Activated T-cell treated with anti-CD3 and anti-CD28 coated beads, Interleukin-2, amount 50 U/mL, for 24 hours (primary cell): ENCODE data around the gene RBKS.

ENCODE experiments used
- DNase-seq: peaks from one replicate; pipeline ENCODE4 v3.0.0-alpha.2; 2020
- H3K27ac Mint-ChIP-seq: 2 replicates; pipeline ENCODE4 v1.8.0; 2020; ENCODE audit warnings: mild to moderate bottlenecking, mixed read lengths
- H3K27me3 Mint-ChIP-seq: 2 replicates; pipeline ENCODE4 v1.8.0; 2020; ENCODE audit warnings: mixed read lengths
- H3K36me3 Mint-ChIP-seq: 2 replicates; pipeline ENCODE4 v1.8.0; 2020; ENCODE audit warnings: low read depth, mixed read lengths
- H3K4me1 Mint-ChIP-seq: 2 replicates; pipeline ENCODE4 v1.8.0; 2020; ENCODE audit warnings: low read depth, mixed read lengths
- H3K4me3 Mint-ChIP-seq: 2 replicates; pipeline ENCODE4 v1.8.0; 2020; ENCODE audit warnings: mild to moderate bottlenecking, moderate library complexity, mixed read lengths
- H3K9me3 Mint-ChIP-seq: 2 replicates; pipeline ENCODE4 v1.8.0; 2020; ENCODE audit warnings: mixed read lengths

The RBKS gene

GRCh38 chr2:27843992-27844391, 46.2 kb downstream of the RBKS start:
- no peaks in the 10 kb centered on the region for H3K9me3 Mint-ChIP-seq
- no peak overlapping the region for H3K4me3 Mint-ChIP-seq
- H3K27me3 Mint-ChIP-seq, result no peaks in the 10 kb centered on the region
- H3K27ac Mint-ChIP-seq, result no peak overlapping the region
- H3K4me1 Mint-ChIP-seq, result no peaks in the 10 kb centered on the region
- no peaks in the 10 kb centered on the region for H3K36me3 Mint-ChIP-seq
- no peak for DNase-seq

- Mint-ChIP-seq H3K27me3 (no peaks in the 10 kb centered on the region), H3K27ac (no peak overlapping the region), H3K4me3 (no peak overlapping the region), H3K4me1 (no peaks in the 10 kb centered on the region), H3K9me3 (no peaks in the 10 kb centered on the region), H3K36me3 (no peaks in the 10 kb centered on the region)
- no peak for DNase-seq
Observed at GRCh38 chr2:27842894-27843293, 47.3 kb downstream of the RBKS start.

GRCh38 chr2:27839022-27839618, 51.1 kb downstream of the RBKS start:
- H3K27me3 Mint-ChIP-seq, result no peaks in the 10 kb centered on the region
- DNase-seq, result no peak
- H3K27ac Mint-ChIP-seq, result no peak overlapping the region
- no peaks in the 10 kb centered on the region for H3K4me1 Mint-ChIP-seq
- no peaks in the 10 kb centered on the region for H3K36me3 Mint-ChIP-seq
- H3K4me3 Mint-ChIP-seq, result no peak overlapping the region
- no peaks in the 10 kb centered on the region for H3K9me3 Mint-ChIP-seq

- H3K4me1 Mint-ChIP-seq, result no peaks in the 10 kb centered on the region
- no peak for DNase-seq
- H3K4me3 Mint-ChIP-seq, result no peak overlapping the region
- no peaks in the 10 kb centered on the region for H3K9me3 Mint-ChIP-seq
- H3K27ac Mint-ChIP-seq, result no peak overlapping the region
- no peaks in the 10 kb centered on the region for H3K27me3 Mint-ChIP-seq
- H3K36me3 Mint-ChIP-seq, result no peaks in the 10 kb centered on the region
Observed at GRCh38 chr2:27838502-27838901, 51.7 kb downstream of the RBKS start.

GRCh38 chr2:27833931-27834330, 56.3 kb downstream of the RBKS start:
- peaks cover 4% of the 10 kb centered on the region for H3K9me3 Mint-ChIP-seq
- no peak overlapping the region for H3K27ac Mint-ChIP-seq
- no peak overlapping the region for H3K4me3 Mint-ChIP-seq
- peaks cover 11% of the 10 kb centered on the region for H3K36me3 Mint-ChIP-seq
- H3K27me3 Mint-ChIP-seq, result no peaks in the 10 kb centered on the region
- DNase-seq, result no peak
- peaks cover 4% of the 10 kb centered on the region for H3K4me1 Mint-ChIP-seq

GRCh38 chr2:27832396-27832795, 57.8 kb downstream of the RBKS start:
- Mint-ChIP-seq H3K36me3 (peaks cover 11% of the 10 kb centered on the region), H3K4me3 (no peak overlapping the region), H3K27ac (no peak overlapping the region), H3K9me3 (peaks cover 4% of the 10 kb centered on the region), H3K27me3 (no peaks in the 10 kb centered on the region), H3K4me1 (peaks cover 4% of the 10 kb centered on the region)
- DNase-seq, result no peak

- H3K36me3 Mint-ChIP-seq, result peaks cover 11% of the 10 kb centered on the region
- no peak for DNase-seq
- H3K9me3 Mint-ChIP-seq, result peaks cover 4% of the 10 kb centered on the region
- H3K4me1 Mint-ChIP-seq, result peaks cover 4% of the 10 kb centered on the region
- H3K27ac Mint-ChIP-seq, result no peak overlapping the region
- H3K4me3 Mint-ChIP-seq, result no peak overlapping the region
- H3K27me3 Mint-ChIP-seq, result no peaks in the 10 kb centered on the region
Observed at GRCh38 chr2:27831279-27832050, 58.7 kb downstream of the RBKS start.

GRCh38 chr2:27830656-27831055, 59.5 kb downstream of the RBKS start:
- H3K4me3 Mint-ChIP-seq, result no peak overlapping the region
- peaks cover 4% of the 10 kb centered on the region for H3K9me3 Mint-ChIP-seq
- H3K27me3 Mint-ChIP-seq, result no peaks in the 10 kb centered on the region
- DNase-seq, result no peak
- peaks cover 4% of the 10 kb centered on the region for H3K4me1 Mint-ChIP-seq
- H3K27ac Mint-ChIP-seq, result no peak overlapping the region
- peaks cover 11% of the 10 kb centered on the region for H3K36me3 Mint-ChIP-seq

GRCh38 chr2:27829791-27830190, 60.4 kb downstream of the RBKS start:
- H3K27ac Mint-ChIP-seq, result no peak overlapping the region

GRCh38 chr2:27828305-27828704, 61.9 kb downstream of the RBKS start:
- Mint-ChIP-seq H3K4me3 (no peak overlapping the region), H3K27me3 (no peaks in the 10 kb centered on the region), H3K36me3 (peaks cover 15% of the 10 kb centered on the region), H3K27ac (no peak overlapping the region), H3K4me1 (peaks cover 4% of the 10 kb centered on the region), H3K9me3 (peaks cover 11% of the 10 kb centered on the region)
- DNase-seq, result no peak

More at GRCh38 chr2:27829791-27830190, 60.4 kb downstream of the RBKS start:
- peaks cover 4% of the 10 kb centered on the region for H3K4me1 Mint-ChIP-seq
- H3K36me3 Mint-ChIP-seq, result peaks cover 13% of the 10 kb centered on the region
- no peak overlapping the region for H3K4me3 Mint-ChIP-seq
- peaks cover 6% of the 10 kb centered on the region for H3K9me3 Mint-ChIP-seq
- DNase-seq, result no peak
- H3K27me3 Mint-ChIP-seq, result no peaks in the 10 kb centered on the region

GRCh38 chr2:27824401-27824800, 65.8 kb downstream of the RBKS start:
- H3K36me3 Mint-ChIP-seq, result peaks cover 3% of the 10 kb centered on the region
- H3K27ac Mint-ChIP-seq, result no peak overlapping the region
- DNase-seq, result no peak
- H3K4me1 Mint-ChIP-seq, result peaks cover under 1% of the 10 kb centered on the region
- H3K4me3 Mint-ChIP-seq, result no peak overlapping the region
- no peaks in the 10 kb centered on the region for H3K27me3 Mint-ChIP-seq
- peaks cover 7% of the 10 kb centered on the region for H3K9me3 Mint-ChIP-seq

GRCh38 chr2:27823569-27823968, 66.6 kb downstream of the RBKS start:
- Mint-ChIP-seq H3K4me3 (no peak overlapping the region), H3K4me1 (peaks cover 3% of the 10 kb centered on the region), H3K27me3 (no peaks in the 10 kb centered on the region), H3K36me3 (peaks cover 3% of the 10 kb centered on the region), H3K9me3 (peaks cover 7% of the 10 kb centered on the region), H3K27ac (no peak overlapping the region)
- no peak for DNase-seq

- Mint-ChIP-seq H3K27ac (no peak overlapping the region), H3K4me3 (no peak overlapping the region), H3K4me1 (peaks cover 3% of the 10 kb centered on the region), H3K9me3 (peaks cover 7% of the 10 kb centered on the region), H3K36me3 (peaks cover 3% of the 10 kb centered on the region), H3K27me3 (no peaks in the 10 kb centered on the region)
- DNase-seq, result no peak
Observed at GRCh38 chr2:27823135-27823534, 67.1 kb downstream of the RBKS start.

GRCh38 chr2:27822049-27822448, 68.1 kb downstream of the RBKS start:
- no peak overlapping the region for H3K27ac Mint-ChIP-seq
- peaks cover 7% of the 10 kb centered on the region for H3K9me3 Mint-ChIP-seq
- H3K4me1 Mint-ChIP-seq, result peaks cover 3% of the 10 kb centered on the region
- H3K4me3 Mint-ChIP-seq, result no peak overlapping the region
- peaks cover 3% of the 10 kb centered on the region for H3K36me3 Mint-ChIP-seq
- no peaks in the 10 kb centered on the region for H3K27me3 Mint-ChIP-seq
- DNase-seq, result no peak

- Mint-ChIP-seq H3K9me3 (no peaks in the 10 kb centered on the region), H3K4me1 (peaks cover 3% of the 10 kb centered on the region), H3K27me3 (no peaks in the 10 kb centered on the region), H3K4me3 (no peak overlapping the region), H3K36me3 (no peaks in the 10 kb centered on the region), H3K27ac (no peak overlapping the region)
- no peak for DNase-seq
Observed at GRCh38 chr2:27815860-27816438, 74.2 kb downstream of the RBKS start.
